H1 (cell line): ENCODE data around the gene MYL5. TPM values are rescaled to one million over a fixed set of nuclear protein-coding genes. Genes with fewer than 3 reads are reported as not detected.

Experiments used
- CTCF ChIA-PET: fragments of 300-600 bp; sonication (Branson Sonifier 250); formaldehyde crosslinking; loops from one replicate; lab custom pipeline; 2021; ENCODE audit not compliant: partially characterized antibody; lab: Charles Lee
- POLR2A ChIA-PET: fragments of 300-600 bp; sonication (Branson Sonifier 250); formaldehyde crosslinking; loops from one replicate; lab custom pipeline; 2021; ENCODE audit warnings: inconsistent platforms; ENCODE audit not compliant: partially characterized antibody; lab: Charles Lee
- DNase-seq, 2 experiments: peaks; one replicate each; pipeline versions ENCODE4 v3.0.0 to v3.0.0-alpha.2; 2010 to 2022; ENCODE audit warnings: low spot score in 2 of 2, low read depth in 1 of 2, mixed read lengths in 1 of 2
- FAIRE-seq: peaks from 2 replicates; lab custom pipeline; 2011; peaks lifted over from hg19 to GRCh38; lab: Jason Lieb, UNC
- H2AFZ ChIP-seq: 2 replicates; pipeline ENCODE4 v1.8.1; 2012; ENCODE audit warnings: low read length, inconsistent platforms
- H2AK5ac ChIP-seq: 2 replicates; pipeline ENCODE4 v1.6.1; 2013; ENCODE audit warnings: low read depth, low read length
- H2BK120ac ChIP-seq: replicated peaks from 2 replicates; pipeline ENCODE3; 2013; ENCODE audit warnings: low read depth, low read length, inconsistent platforms
- H2BK12ac ChIP-seq: 2 replicates; pipeline ENCODE4 v1.6.1; 2013; ENCODE audit warnings: low read depth, low read length
- H2BK15ac ChIP-seq: 2 replicates; pipeline ENCODE4 v1.6.1; 2013; ENCODE audit warnings: low read length
- H2BK20ac ChIP-seq: 2 replicates; pipeline ENCODE4 v1.6.1; 2013; ENCODE audit warnings: low read length
- H2BK5ac ChIP-seq: 2 replicates; pipeline ENCODE4 v1.6.1; 2013; ENCODE audit warnings: low read depth, low read length
- H3K14ac ChIP-seq: 2 replicates; pipeline ENCODE4 v1.6.1; 2013; ENCODE audit warnings: inconsistent platforms; ENCODE audit not compliant: insufficient read length
- H3K18ac ChIP-seq: 2 replicates; pipeline ENCODE4 v1.6.1; 2013; ENCODE audit warnings: low read length; ENCODE audit errors: extremely low read depth
- H3K23ac ChIP-seq: 2 replicates; pipeline ENCODE4 v1.6.1; 2013; ENCODE audit warnings: inconsistent platforms; ENCODE audit not compliant: insufficient read length
- H3K23me2 ChIP-seq: 2 replicates; pipeline ENCODE4 v1.6.1; 2013; ENCODE audit warnings: low read depth, low read length
- H3K27ac ChIP-seq: 2 replicates; pipeline ENCODE4 v1.6.1; 2011; ENCODE audit warnings: low read depth, low read length, inconsistent platforms
- H3K27me3 ChIP-seq, 4 experiments: replicated peaks in 1 of 4; 1 replicate in 1 of 4; 2 replicates in 3 of 4; pipeline versions ENCODE4 v1.6.1 to v1.8.1; 2011 to 2013; ENCODE audit warnings: low read length in 3 of 4, mild to moderate bottlenecking in 3 of 4, inconsistent platforms in 2 of 4, mixed read lengths in 2 of 4, moderate library complexity in 1 of 4; ENCODE audit not compliant: control insufficient read depth in 3 of 4, insufficient read depth in 3 of 4; ENCODE audit errors: extremely low read depth in 1 of 4
- H3K36me3 ChIP-seq, 4 experiments: 2 replicates each; pipeline versions ENCODE4 v1.6.1 to v1.8.1; 2011 to 2013; ENCODE audit warnings: mild to moderate bottlenecking in 4 of 4, low read length in 3 of 4, moderate library complexity in 2 of 4, control low read depth in 1 of 4, inconsistent platforms in 1 of 4; ENCODE audit not compliant: insufficient read depth in 4 of 4, control insufficient read depth in 2 of 4
- H3K4ac ChIP-seq: replicated peaks from 2 replicates; pipeline ENCODE3; 2013; ENCODE audit warnings: low read length, low read depth, mixed read lengths, inconsistent platforms; ENCODE audit not compliant: insufficient read length
- H3K4me1 ChIP-seq, 4 experiments: replicated peaks in 1 of 4; 1 replicate in 1 of 4; 2 replicates in 3 of 4; pipeline versions ENCODE4 v1.6.1 to v1.8.1; 2011 to 2013; ENCODE audit warnings: low read length in 3 of 4, inconsistent platforms in 2 of 4, mixed read lengths in 1 of 4; ENCODE audit not compliant: insufficient read depth in 4 of 4, control insufficient read depth in 3 of 4
- H3K4me2 ChIP-seq, 2 experiments: 2 replicates each; pipeline versions ENCODE4 v1.6.1 to v1.8.1; 2011 to 2013; ENCODE audit warnings: low read depth in 2 of 2, low read length in 2 of 2, control low read depth in 1 of 2, inconsistent platforms in 1 of 2, mild to moderate bottlenecking in 1 of 2; ENCODE audit not compliant: insufficient read depth in 1 of 2
- H3K4me3 ChIP-seq, 4 experiments: fragments of 200-600, 300-600 bp in 1 of 4; sonication (generic), shearing (Covaris generic), sonication (Bioruptor Twin) in 1 of 4; 2 replicates each; pipeline versions ENCODE4 v1.5.1 to v1.8.1; 2011 to 2016; ENCODE audit warnings: low read length in 4 of 4, low read depth in 3 of 4, control low read depth in 2 of 4, inconsistent platforms in 2 of 4, mild to moderate bottlenecking in 2 of 4, mixed read lengths in 1 of 4, moderate library complexity in 1 of 4; ENCODE audit not compliant: insufficient read depth in 2 of 4; ENCODE audit errors: extremely low read depth in 1 of 4
- H3K56ac ChIP-seq: replicated peaks from 2 replicates; pipeline ENCODE3; 2013; ENCODE audit warnings: low read depth, mild to moderate bottlenecking, mixed read lengths, low read length, inconsistent platforms; ENCODE audit not compliant: insufficient read length
- H3K79me1 ChIP-seq: 2 replicates; pipeline ENCODE4 v1.6.1; 2013; ENCODE audit warnings: low read depth, low read length, control low read depth
- H3K79me2 ChIP-seq, 2 experiments: 2 replicates each; pipeline versions ENCODE4 v1.6.1 to v1.8.1; 2012 to 2013; ENCODE audit warnings: low read length in 2 of 2, mild to moderate bottlenecking in 2 of 2, inconsistent platforms in 1 of 2; ENCODE audit not compliant: insufficient read depth in 2 of 2, control insufficient read depth in 1 of 2
- H3K9ac ChIP-seq, 4 experiments: replicated peaks in 1 of 4; 1 replicate in 1 of 4; 2 replicates in 3 of 4; pipeline versions ENCODE4 v1.6.1 to v1.8.1; 2011 to 2013; ENCODE audit warnings: low read depth in 3 of 4, low read length in 3 of 4, control low read depth in 2 of 4, mild to moderate bottlenecking in 2 of 4, moderate library complexity in 2 of 4, inconsistent platforms in 1 of 4; ENCODE audit errors: extremely low read depth in 1 of 4
- H3K9me3 ChIP-seq, 2 experiments: 2 replicates each; pipeline versions ENCODE4 v1.6.1 to v1.8.1; 2012 to 2013; ENCODE audit warnings: mild to moderate bottlenecking in 2 of 2, moderate library complexity in 2 of 2, control low read depth in 1 of 2, inconsistent platforms in 1 of 2, low read depth in 1 of 2, low read length in 1 of 2, mixed read lengths in 1 of 2; ENCODE audit not compliant: insufficient read depth in 2 of 2
- H4K20me1 ChIP-seq, 2 experiments: replicated peaks in 1 of 2; 2 replicates each; pipeline versions ENCODE3 to v1.8.1; 2011 to 2013; ENCODE audit warnings: inconsistent platforms in 2 of 2, low read length in 2 of 2, mild to moderate bottlenecking in 1 of 2; ENCODE audit not compliant: insufficient read depth in 2 of 2, control insufficient read depth in 1 of 2
- H4K5ac ChIP-seq: 2 replicates; pipeline ENCODE4 v1.6.1; 2013; ENCODE audit warnings: low read length, low read depth, mixed read lengths, inconsistent platforms; ENCODE audit not compliant: insufficient read length
- H4K8ac ChIP-seq: 2 replicates; pipeline ENCODE4 v1.8.0; 2013; ENCODE audit warnings: mild to moderate bottlenecking, moderate library complexity, low read length, inconsistent platforms; ENCODE audit not compliant: insufficient read depth; ENCODE audit errors: extremely low read depth
- H4K91ac ChIP-seq: replicated peaks from 2 replicates; pipeline ENCODE3; 2013; ENCODE audit warnings: low read length, mixed read lengths, inconsistent platforms; ENCODE audit not compliant: insufficient read length
- CBX5 ChIP-seq: fragments of 300-800, 300-1000 bp; sonication (generic); IDR thresholded peaks from 2 replicates; pipeline ENCODE4 v1.7.1; 2016; ENCODE audit warnings: antibody characterized with exemption, low read length, low read depth
- CEBPB ChIP-seq: IDR thresholded peaks from 2 replicates; pipeline ENCODE4 v1.6.1; 2012; ENCODE audit warnings: low read depth, low read length
- JUND ChIP-seq: IDR thresholded peaks from 2 replicates; pipeline ENCODE4 v1.6.1; 2011; ENCODE audit warnings: mild to moderate bottlenecking, improper control_type of control experiment, low read length
- RXRA ChIP-seq: IDR thresholded peaks from 2 replicates; pipeline ENCODE4 v1.6.1; 2011; ENCODE audit warnings: low read depth, mild to moderate bottlenecking, low read length, moderate library complexity; ENCODE audit not compliant: insufficient read depth
- SIN3A ChIP-seq, 2 experiments: IDR thresholded peaks in 1 of 2; conservative IDR thresholded peaks in 1 of 2; 2 replicates each; pipeline ENCODE4 v1.6.1; 2011 to 2012; ENCODE audit warnings: low read length in 2 of 2, improper control_type of control experiment in 1 of 2, low read depth in 1 of 2, mild to moderate bottlenecking in 1 of 2
- TAF7 ChIP-seq: optimal IDR thresholded peaks from 2 replicates; pipeline ENCODE3; 2011; ENCODE audit warnings: low read depth, mild to moderate bottlenecking, inconsistent platforms, low read length, moderate library complexity, borderline replicate concordance
- WGBS, 2 experiments: shearing (Covaris generic) in 1 of 2; methylation state at CpG; one replicate each; pipeline versions ENCODE4 v1.1.6 to v1.1.7; 2013 to 2015; ENCODE audit warnings: low lambda C conversion rate in 2 of 2, mixed read lengths in 2 of 2, inconsistent platforms in 1 of 2, low coverage in 1 of 2, missing lambda C conversion rate in 1 of 2; ENCODE audit not compliant: insufficient replicate concordance in 2 of 2, insufficient coverage in 1 of 2, insufficient read length in 1 of 2; ENCODE audit errors: extremely low coverage in 1 of 2, missing lambda C conversion rate in 1 of 2; 5-methylcytosine and 5-hydroxymethylcytosine counted together
- polyA plus RNA-seq, 7 experiments: library from polyadenylated mRNA; depleted of rRNA in 3 of 7; stranded (reverse) in 5 of 7; unstranded in 2 of 7; fragments of >200 nt in 5 of 7; fragments of 200-250 nt in 2 of 7; gene quantifications; 1 replicate in 5 of 7; 2 replicates in 1 of 7; 4 replicates in 1 of 7; pipeline versions ENCODE4 v1.2.1 to v1.2.3, GENCODE V29; 2011 to 2013; ENCODE audit warnings: missing spikeins in 2 of 7, mixed read lengths in 2 of 7
- total RNA-seq: library from RNA; stranded (reverse); fragmentation: NEBNext Ultra II Directional; extraction: Animal tissue kit (Norgen Biotek cat#: 25700); gene quantifications from 2 replicates; pipeline ENCODE4 v1.2.1, GENCODE V29; 2021
- TF ChIP-seq, protein P1 (sequence below), 3 experiments: IDR thresholded peaks; 1 replicate in 2 of 3; 2 replicates in 1 of 3; pipeline versions ENCODE4 v1.5.1 to v1.6.1; 2011; ENCODE audit warnings: low read length in 3 of 3, mild to moderate bottlenecking in 3 of 3, inconsistent platforms in 2 of 3, low read depth in 1 of 3, moderate library complexity in 1 of 3; ENCODE audit not compliant: insufficient read depth in 1 of 3; ENCODE audit errors: control extremely low read depth in 1 of 3
- TF ChIP-seq, protein P2 (sequence below): IDR thresholded peaks from 2 replicates; pipeline ENCODE4 v1.6.1; 2012; ENCODE audit warnings: inconsistent platforms

Gene MYL5
- total and polyA plus RNA-seq, 2 of the 8 experiments (the other 6 are each of a cell fraction or from before 2014, with no cell fraction given): 5.7 to 6.8 TPM

DNA sequence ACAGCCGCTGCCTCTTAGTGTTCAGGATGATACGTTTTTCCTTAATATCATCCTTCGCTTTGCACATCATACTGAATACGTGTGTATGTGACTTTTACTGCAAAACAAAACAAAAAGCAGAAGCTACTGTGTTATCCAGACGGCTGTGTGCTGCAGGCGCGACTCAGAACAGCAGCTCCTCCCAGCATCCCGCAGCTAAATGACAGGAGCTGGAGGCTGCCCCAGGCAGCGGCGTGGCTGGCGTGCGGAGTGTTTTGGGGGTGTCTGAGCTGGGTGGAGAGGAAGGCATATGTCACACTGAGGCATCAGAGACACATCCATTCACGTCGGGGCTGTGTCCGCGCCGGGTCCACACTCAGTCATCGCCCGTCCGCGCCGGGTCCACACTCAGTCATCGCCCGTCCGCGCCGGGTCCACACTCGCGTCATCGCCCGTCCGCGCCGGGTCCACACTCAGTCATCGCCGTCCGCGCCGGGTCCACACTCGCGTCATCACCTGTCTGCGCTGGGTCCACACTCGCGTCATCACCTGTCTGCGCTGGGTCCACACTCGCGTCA is 47.9 kb downstream of the MYL5 start:
- Histone ChIP-seq H2BK20ac (no peak overlapping the region), H3K36me3 (peaks cover 0 to 9% (median 0%) of the 10 kb centered on the region in 4 experiments; a peak in 2 of 8 replicates), H3K4me1 (no peaks in the 10 kb centered on the region), H3K79me2 (peaks cover 0 to 82% of the 10 kb centered on the region in 2 experiments; a peak in 3 of 4 replicates), H3K56ac (no peak overlapping the region), H3K79me1 (peaks cover 31% of the 10 kb centered on the region), H2AK5ac (no peak overlapping the region), H3K9ac (no peak overlapping the region), H2BK120ac (no peak overlapping the region), H4K8ac (no peak overlapping the region), H2BK15ac (no peak overlapping the region), H3K4me3 (no peak overlapping the region), H3K18ac (no peak overlapping the region), H4K5ac (no peak overlapping the region), H3K27me3 (no peaks in the 10 kb centered on the region), H2AFZ (no peak overlapping the region), H3K23me2 (no peaks in the 10 kb centered on the region), H3K23ac (no peak overlapping the region), H3K4me2 (no peak overlapping the region), H2BK12ac (no peak overlapping the region), H2BK5ac (no peak overlapping the region), H3K4ac (no peak overlapping the region), H3K27ac (no peak overlapping the region), H3K9me3 (no peaks in the 10 kb centered on the region), H4K91ac (no peak overlapping the region), H3K14ac (no peak overlapping the region)
- no peak for FAIRE-seq
- ChIA-PET POLR2A (no interaction called here), CTCF (no interaction called here)
- DNase-seq: no peak
- 97% methylated on average over 31 of the region's 47 CpGs; no CpG with 5 or more reads in 1 of the 2 experiments for WGBS, 2 experiments
- TF ChIP-seq RXRA (no peak), CBX5 (no peak), SIN3A (conservative IDR thresholded peaks at IDR 0.05 in 1 of 2, IDR thresholded peaks at IDR 0.05 in 1 of 2; ENCODE audit: low read depth in 1 of 2, low read length in 2 of 2) (no peak), CEBPB (no peak), TAF7 (no peak), JUND (no peak)
- TF ChIP-seq, protein P1, sequence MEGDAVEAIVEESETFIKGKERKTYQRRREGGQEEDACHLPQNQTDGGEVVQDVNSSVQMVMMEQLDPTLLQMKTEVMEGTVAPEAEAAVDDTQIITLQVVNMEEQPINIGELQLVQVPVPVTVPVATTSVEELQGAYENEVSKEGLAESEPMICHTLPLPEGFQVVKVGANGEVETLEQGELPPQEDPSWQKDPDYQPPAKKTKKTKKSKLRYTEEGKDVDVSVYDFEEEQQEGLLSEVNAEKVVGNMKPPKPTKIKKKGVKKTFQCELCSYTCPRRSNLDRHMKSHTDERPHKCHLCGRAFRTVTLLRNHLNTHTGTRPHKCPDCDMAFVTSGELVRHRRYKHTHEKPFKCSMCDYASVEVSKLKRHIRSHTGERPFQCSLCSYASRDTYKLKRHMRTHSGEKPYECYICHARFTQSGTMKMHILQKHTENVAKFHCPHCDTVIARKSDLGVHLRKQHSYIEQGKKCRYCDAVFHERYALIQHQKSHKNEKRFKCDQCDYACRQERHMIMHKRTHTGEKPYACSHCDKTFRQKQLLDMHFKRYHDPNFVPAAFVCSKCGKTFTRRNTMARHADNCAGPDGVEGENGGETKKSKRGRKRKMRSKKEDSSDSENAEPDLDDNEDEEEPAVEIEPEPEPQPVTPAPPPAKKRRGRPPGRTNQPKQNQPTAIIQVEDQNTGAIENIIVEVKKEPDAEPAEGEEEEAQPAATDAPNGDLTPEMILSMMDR (IDR thresholded peaks at IDR 0.05; ENCODE audit: control extremely low read depth in 1 of 3, insufficient read depth in 1 of 3, low read depth in 1 of 3, low read length in 3 of 3): no peak
- TF ChIP-seq, protein P2, sequence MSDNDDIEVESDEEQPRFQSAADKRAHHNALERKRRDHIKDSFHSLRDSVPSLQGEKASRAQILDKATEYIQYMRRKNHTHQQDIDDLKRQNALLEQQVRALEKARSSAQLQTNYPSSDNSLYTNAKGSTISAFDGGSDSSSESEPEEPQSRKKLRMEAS: no peak
- TF ChIP-seq, all 59 proteins: peak for 0
- peaks cover 35 to 55% of the 10 kb centered on the region in 2 experiments for H4K20me1 ChIP-seq
